Astrocyte (in vitro differentiated cells and primary cell): ENCODE results near the gene HDAC1. TPM values are rescaled to one million over a fixed set of nuclear protein-coding genes. Genes with fewer than 3 reads are reported as not detected.
"Not testable (repeated sequence)": the region's sequence is repeated elsewhere in the genome, so short reads cannot be mapped to it uniquely, and the experiment has no call there.

Experiments used
- DNase-seq: peaks from one replicate; pipeline ENCODE4 v3.0.0-alpha.2; 2010; ENCODE audit warnings: low read depth
- FAIRE-seq: peaks from 2 replicates; lab custom pipeline; 2011; peaks lifted over from hg19 to GRCh38; lab: Jason Lieb, UNC
- H2AFZ ChIP-seq: 2 replicates; pipeline ENCODE4 v1.6.0; 2012; ENCODE audit warnings: low read depth, low read length, inconsistent platforms
- H3K27ac ChIP-seq: 2 replicates; pipeline ENCODE4 v1.5.1; 2011; ENCODE audit warnings: low read depth, low read length, inconsistent platforms
- H3K27me3 ChIP-seq: 2 replicates; pipeline ENCODE4 v1.6.0; 2011; ENCODE audit warnings: low read length, inconsistent platforms; ENCODE audit not compliant: insufficient read depth
- H3K36me3 ChIP-seq: 2 replicates; pipeline ENCODE4 v1.5.1; 2011; ENCODE audit warnings: low read length, inconsistent platforms; ENCODE audit not compliant: insufficient read depth
- H3K4me1 ChIP-seq: 2 replicates; pipeline ENCODE4 v1.5.1; 2011; ENCODE audit warnings: low read length, inconsistent platforms; ENCODE audit not compliant: insufficient read depth
- H3K4me2 ChIP-seq: 2 replicates; pipeline ENCODE4 v1.6.0; 2012; ENCODE audit warnings: low read length, inconsistent platforms
- H3K4me3 ChIP-seq: 2 replicates; pipeline ENCODE4 v1.5.1; 2011; ENCODE audit warnings: low read depth, mild to moderate bottlenecking, low read length, inconsistent platforms; ENCODE audit not compliant: insufficient read depth
- H3K79me2 ChIP-seq: 2 replicates; pipeline ENCODE4 v1.6.0; 2012; ENCODE audit warnings: mild to moderate bottlenecking, low read length, inconsistent platforms; ENCODE audit not compliant: insufficient read depth
- H3K9ac ChIP-seq: 2 replicates; pipeline ENCODE4 v1.6.0; 2012; ENCODE audit warnings: mild to moderate bottlenecking, low read length, inconsistent platforms
- H3K9me3 ChIP-seq: 2 replicates; pipeline ENCODE4 v1.5.1; 2012; ENCODE audit warnings: low read depth, mild to moderate bottlenecking, low read length, inconsistent platforms; ENCODE audit not compliant: insufficient read depth
- H4K20me1 ChIP-seq: 2 replicates; pipeline ENCODE4 v1.6.0; 2012; ENCODE audit warnings: low read length, inconsistent platforms; ENCODE audit not compliant: insufficient read depth
- H3K27ac Mint-ChIP-seq: one replicate; pipeline ENCODE4 v1.8.0; 2021; ENCODE audit warnings: mild to moderate bottlenecking, mixed read lengths; ENCODE audit not compliant: unreplicated experiment
- H3K27me3 Mint-ChIP-seq: one replicate; pipeline ENCODE4 v1.8.0; 2021; ENCODE audit warnings: low read depth, mixed read lengths; ENCODE audit not compliant: unreplicated experiment
- H3K36me3 Mint-ChIP-seq: one replicate; pipeline ENCODE4 v1.8.0; 2021; ENCODE audit warnings: low read depth, mixed read lengths; ENCODE audit not compliant: unreplicated experiment
- H3K4me1 Mint-ChIP-seq: one replicate; pipeline ENCODE4 v1.8.0; 2021; ENCODE audit warnings: low read depth, mixed read lengths; ENCODE audit not compliant: unreplicated experiment
- H3K4me3 Mint-ChIP-seq: one replicate; pipeline ENCODE4 v1.8.0; 2021; ENCODE audit warnings: mild to moderate bottlenecking, moderate library complexity, mixed read lengths; ENCODE audit not compliant: unreplicated experiment
- H3K9me3 Mint-ChIP-seq: one replicate; pipeline ENCODE4 v1.8.0; 2021; ENCODE audit warnings: mild to moderate bottlenecking, mixed read lengths; ENCODE audit not compliant: unreplicated experiment
- CTCF ChIP-seq: IDR thresholded peaks from 2 replicates; pipeline ENCODE4 v1.5.1; 2011; ENCODE audit warnings: low read depth, mild to moderate bottlenecking, inconsistent platforms, low read length, moderate library complexity; ENCODE audit not compliant: insufficient read depth
- EZH2 ChIP-seq: IDR thresholded peaks from 2 replicates; pipeline ENCODE4 v1.6.1; 2012; ENCODE audit warnings: mild to moderate bottlenecking, low read length, inconsistent platforms; ENCODE audit not compliant: insufficient read depth
- total RNA-seq: library from RNA; stranded (reverse); gene quantifications from 2 replicates; pipeline ENCODE4 v1.2.1, GENCODE V29; 2021

HDAC1 gene
- total RNA-seq, 1 donor from 2014 or later: 99.6 TPM

GRCh38 chr1:32257227-32257508 lies 34.7 kb upstream of the HDAC1 start:
- Histone ChIP-seq H3K27me3 (no peaks in the 10 kb centered on the region), H4K20me1 (no peaks in the 10 kb centered on the region), H3K9me3 (no peaks in the 10 kb centered on the region), H3K79me2 (no peaks in the 10 kb centered on the region), H3K36me3 (no peaks in the 10 kb centered on the region), H3K4me1 (no peaks in the 10 kb centered on the region), H3K9ac (no peak overlapping the region), H3K4me2 (no peak overlapping the region), H3K4me3 (no peak overlapping the region), H2AFZ (no peak overlapping the region), H3K27ac (no peak overlapping the region)
- Mint-ChIP-seq H3K27me3 (peaks cover 14% of the 10 kb centered on the region), H3K36me3 (no peaks in the 10 kb centered on the region), H3K9me3 (no peaks in the 10 kb centered on the region), H3K27ac (no peak overlapping the region), H3K4me1 (no peaks in the 10 kb centered on the region), H3K4me3 (no peak overlapping the region)
- FAIRE-seq (no peak), DNase-seq (no peak)
- no peak for TF ChIP-seq CTCF

- H3K4me1 ChIP-seq: not testable (repeated sequence)
Observed at GRCh38 chr1:32263236-32263593, 28.7 kb upstream of the HDAC1 start.

GRCh38 chr1:32263744-32264143 lies 28.1 kb upstream of the HDAC1 start:
- no peaks in the 10 kb centered on the region for H4K20me1 ChIP-seq
- H3K9ac ChIP-seq: no peak overlapping the region
- H3K4me2 ChIP-seq: no peak overlapping the region
- no peak overlapping the region for H3K4me3 ChIP-seq
- H3K36me3 Mint-ChIP-seq: no peaks in the 10 kb centered on the region
- no peaks in the 10 kb centered on the region for H3K27me3 ChIP-seq
- no peaks in the 10 kb centered on the region for H3K9me3 ChIP-seq
- H3K4me1 ChIP-seq: peaks cover 8% of the 10 kb centered on the region
- TF ChIP-seq CTCF (no peak), EZH2 (no peak)
- no peak overlapping the region for H3K4me3 Mint-ChIP-seq
- H3K27ac Mint-ChIP-seq: no peak overlapping the region
- no peak overlapping the region for H3K27ac ChIP-seq
- H3K9me3 Mint-ChIP-seq: no peaks in the 10 kb centered on the region
- DNase-seq: no peak
- FAIRE-seq: no peak
- H3K79me2 ChIP-seq: no peaks in the 10 kb centered on the region
- no peaks in the 10 kb centered on the region for H3K36me3 ChIP-seq
- H2AFZ ChIP-seq: no peak overlapping the region
- H3K4me1 Mint-ChIP-seq: peaks cover 6% of the 10 kb centered on the region
- no peaks in the 10 kb centered on the region for H3K27me3 Mint-ChIP-seq

More at GRCh38 chr1:32263236-32263593, 28.7 kb upstream of the HDAC1 start:
- not testable (repeated sequence) for H2AFZ ChIP-seq, H3K36me3 ChIP-seq, H3K9ac ChIP-seq, H3K79me2 ChIP-seq, H3K36me3 Mint-ChIP-seq, H3K27me3 Mint-ChIP-seq, H3K4me2 ChIP-seq, H3K4me3 Mint-ChIP-seq, H3K27ac ChIP-seq, H3K4me3 ChIP-seq, H4K20me1 ChIP-seq, H3K9me3 ChIP-seq, H3K27ac Mint-ChIP-seq, FAIRE-seq, DNase-seq, H3K4me1 Mint-ChIP-seq, H3K27me3 ChIP-seq, H3K9me3 Mint-ChIP-seq
